H9 (cell line): ENCODE measurements around the gene GNE. TPM values are rescaled to one million over a fixed set of nuclear protein-coding genes. Genes with fewer than 3 reads are reported as not detected.

ENCODE experiments used
- DNase-seq: peaks from one replicate; pipeline ENCODE4 v3.0.0-alpha.2; 2017
- H2AFZ ChIP-seq: one replicate; pipeline ENCODE4 v1.6.1; 2013; ENCODE audit warnings: mild to moderate bottlenecking, low read length, control low read depth, moderate library complexity
- H2AK5ac ChIP-seq: 2 replicates; pipeline ENCODE4 v1.6.1; 2013; ENCODE audit warnings: low read length, control low read depth, mixed read lengths; ENCODE audit not compliant: insufficient read length
- H2BK120ac ChIP-seq: one replicate; pipeline ENCODE4 v1.6.1; 2013; ENCODE audit warnings: low read depth, mild to moderate bottlenecking, low read length, control low read depth, inconsistent platforms; ENCODE audit not compliant: poor library complexity, severe bottlenecking
- H2BK12ac ChIP-seq: 2 replicates; pipeline ENCODE4 v1.6.1; 2013; ENCODE audit warnings: low read length, control low read depth, mixed read lengths, low read depth; ENCODE audit not compliant: insufficient read length
- H2BK15ac ChIP-seq: 2 replicates; pipeline ENCODE4 v1.6.1; 2013; ENCODE audit warnings: low read depth, low read length, control low read depth
- H2BK20ac ChIP-seq: one replicate; pipeline ENCODE4 v1.6.1; 2013; ENCODE audit warnings: low read depth, mild to moderate bottlenecking, low read length, control low read depth, inconsistent platforms; ENCODE audit not compliant: poor library complexity, severe bottlenecking
- H2BK5ac ChIP-seq: 2 replicates; pipeline ENCODE4 v1.6.1; 2013; ENCODE audit warnings: low read length, control low read depth, mixed read lengths; ENCODE audit not compliant: insufficient read length
- H3K14ac ChIP-seq: 2 replicates; pipeline ENCODE4 v1.6.1; 2013; ENCODE audit warnings: low read length, control low read depth; ENCODE audit not compliant: insufficient read depth
- H3K18ac ChIP-seq: 2 replicates; pipeline ENCODE4 v1.6.1; 2013; ENCODE audit warnings: low read depth, mild to moderate bottlenecking, mixed read lengths, low read length, control low read depth; ENCODE audit not compliant: insufficient read length
- H3K23ac ChIP-seq: 2 replicates; pipeline ENCODE4 v1.6.1; 2013; ENCODE audit warnings: low read length, control low read depth, mixed read lengths, low read depth; ENCODE audit not compliant: insufficient read length
- H3K23me2 ChIP-seq: 2 replicates; pipeline ENCODE4 v1.6.1; 2013; ENCODE audit warnings: low read depth, mild to moderate bottlenecking, mixed read lengths, low read length, control low read depth; ENCODE audit not compliant: insufficient read length, poor library complexity, severe bottlenecking
- H3K27ac ChIP-seq: 2 replicates; pipeline ENCODE4 v1.5.1; 2013; ENCODE audit warnings: low read length, control low read depth, mixed read lengths, low read depth; ENCODE audit not compliant: insufficient read length
- H3K27me3 ChIP-seq: 2 replicates; pipeline ENCODE4 v1.6.1; 2013; ENCODE audit warnings: low read length, control low read depth, inconsistent platforms; ENCODE audit not compliant: insufficient read depth
- H3K4ac ChIP-seq: 2 replicates; pipeline ENCODE4 v1.6.1; 2013; ENCODE audit warnings: low read depth, mild to moderate bottlenecking, control low read depth, inconsistent platforms, low read length, moderate library complexity
- H3K4me1 ChIP-seq: 2 replicates; pipeline ENCODE4 v1.6.1; 2013; ENCODE audit warnings: low read length, control low read depth, inconsistent platforms; ENCODE audit not compliant: insufficient read depth
- H3K4me2 ChIP-seq: 2 replicates; pipeline ENCODE4 v1.6.1; 2013; ENCODE audit warnings: low read length, control low read depth, mixed read lengths; ENCODE audit not compliant: insufficient read length, insufficient read depth
- H3K56ac ChIP-seq: 2 replicates; pipeline ENCODE4 v1.6.1; 2013; ENCODE audit warnings: low read depth, mild to moderate bottlenecking, mixed read lengths, low read length, control low read depth; ENCODE audit not compliant: insufficient read length
- H3K79me1 ChIP-seq: 2 replicates; pipeline ENCODE4 v1.6.1; 2013; ENCODE audit warnings: low read depth, mild to moderate bottlenecking, moderate library complexity, low read length, control low read depth, inconsistent platforms; ENCODE audit not compliant: insufficient read depth, poor library complexity, severe bottlenecking
- H3K79me2 ChIP-seq: 2 replicates; pipeline ENCODE4 v1.6.1; 2013; ENCODE audit warnings: low read length, control low read depth, inconsistent platforms; ENCODE audit not compliant: insufficient read depth
- H3K9ac ChIP-seq: 2 replicates; pipeline ENCODE4 v1.6.1; 2013; ENCODE audit warnings: low read length, control low read depth, mixed read lengths; ENCODE audit not compliant: insufficient read length; ENCODE audit errors: extremely low read depth
- H3K9me3 ChIP-seq: one replicate; pipeline ENCODE4 v1.6.1; 2013; ENCODE audit warnings: low read depth, low read length, inconsistent platforms; ENCODE audit not compliant: control insufficient read depth
- H3T11ph ChIP-seq: one replicate; pipeline ENCODE4 v1.6.1; 2013; ENCODE audit warnings: mild to moderate bottlenecking, low read length, control low read depth, inconsistent platforms
- H4K20me1 ChIP-seq: one replicate; pipeline ENCODE4 v1.6.1; 2013; ENCODE audit not compliant: control insufficient read depth, insufficient read length, insufficient read depth
- H4K5ac ChIP-seq: 2 replicates; pipeline ENCODE4 v1.6.1; 2013; ENCODE audit warnings: low read depth, mild to moderate bottlenecking, mixed read lengths, low read length, control low read depth; ENCODE audit not compliant: insufficient read length
- H4K8ac ChIP-seq: replicated peaks from 2 replicates; pipeline ENCODE4 v1.6.1; 2013; ENCODE audit warnings: low read length, control low read depth, mixed read lengths, low read depth; ENCODE audit not compliant: insufficient read length
- H4K91ac ChIP-seq: 2 replicates; pipeline ENCODE4 v1.6.1; 2013; ENCODE audit warnings: low read depth, mild to moderate bottlenecking, moderate library complexity, mixed read lengths, low read length, control low read depth; ENCODE audit not compliant: insufficient read length
- H3K27ac Mint-ChIP-seq, 3 experiments: 2 replicates in 2 of 3; 3 replicates in 1 of 3; pipeline ENCODE4 v1.8.0; 2020 to 2021; ENCODE audit warnings: mixed read lengths in 3 of 3, mild to moderate bottlenecking in 1 of 3, moderate library complexity in 1 of 3
- H3K27me3 Mint-ChIP-seq: 2 replicates; pipeline ENCODE4 v1.8.0; 2021; ENCODE audit warnings: low read depth, mild to moderate bottlenecking, moderate library complexity, mixed read lengths
- H3K36me3 Mint-ChIP-seq, 3 experiments: 2 replicates in 2 of 3; 3 replicates in 1 of 3; pipeline ENCODE4 v1.8.0; 2020 to 2021; ENCODE audit warnings: low read depth in 3 of 3, mixed read lengths in 3 of 3; ENCODE audit not compliant: insufficient read depth in 1 of 3
- H3K4me1 Mint-ChIP-seq, 2 experiments: 2 replicates each; pipeline ENCODE4 v1.8.0; 2020; ENCODE audit warnings: mixed read lengths in 2 of 2
- H3K4me3 Mint-ChIP-seq, 2 experiments: 2 replicates in 1 of 2; 3 replicates in 1 of 2; pipeline ENCODE4 v1.8.0; 2020 to 2021; ENCODE audit warnings: mild to moderate bottlenecking in 2 of 2, mixed read lengths in 2 of 2, moderate library complexity in 1 of 2
- H3K9me3 Mint-ChIP-seq, 2 experiments: 2 replicates in 1 of 2; 3 replicates in 1 of 2; pipeline ENCODE4 v1.8.0; 2020; ENCODE audit warnings: mild to moderate bottlenecking in 2 of 2, mixed read lengths in 2 of 2, moderate library complexity in 1 of 2
- CTCF ChIP-seq: fragments of 200-600 bp; sonication (generic); conservative IDR thresholded peaks from 3 replicates; pipeline ENCODE4 v1.8.0; 2021; ENCODE audit warnings: antibody characterized with exemption, mild to moderate bottlenecking
- WGBS: extraction: QIAGEN DNeasy Blood & Tissue Kit; methylation state at CpG from one replicate; pipeline ENCODE4 v1.1.7; 2013; ENCODE audit warnings: missing lambda C conversion rate, low lambda C conversion rate, mixed read lengths; ENCODE audit not compliant: insufficient read length; ENCODE audit errors: extremely low coverage; 5-methylcytosine and 5-hydroxymethylcytosine counted together
- total RNA-seq: library from RNA; stranded (reverse); gene quantifications from 2 replicates; pipeline ENCODE4 v1.2.1, GENCODE V29; 2021

GNE gene
- total RNA-seq, 1 experiment from 2014 or later = 6.3 TPM

DNA sequence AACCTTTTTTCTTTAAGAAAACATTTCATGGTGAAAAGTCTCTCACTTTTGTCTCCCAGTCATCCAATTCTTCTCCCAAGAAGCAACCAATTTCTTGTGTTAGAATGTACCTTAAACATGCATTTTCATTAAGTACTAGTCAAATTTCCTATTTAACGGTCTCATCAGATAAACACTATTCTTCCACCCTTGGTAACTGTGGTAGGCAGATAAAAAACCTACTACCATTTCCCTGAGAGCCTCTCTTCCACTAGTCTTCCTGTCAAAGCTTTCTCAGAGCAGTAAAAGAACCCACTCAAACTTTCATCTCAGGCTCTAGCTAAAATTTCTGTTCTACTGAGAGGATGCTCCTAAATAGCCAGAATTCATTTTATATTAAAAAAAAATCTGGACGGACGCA is 10.9 kb downstream of the GNE start:
- Histone ChIP-seq H2BK20ac (no peak overlapping the region), H3K27ac (no peak overlapping the region), H4K8ac (no peak overlapping the region), H2BK15ac (no peak overlapping the region), H3K56ac (no peak overlapping the region), H3K18ac (no peak overlapping the region), H3K14ac (no peak overlapping the region), H3K4me2 (no peak overlapping the region), H3T11ph (no peak overlapping the region), H3K79me2 (no peaks in the 10 kb centered on the region), H4K5ac (no peak overlapping the region), H3K9ac (no peak overlapping the region), H2BK5ac (no peak overlapping the region), H3K23ac (no peak overlapping the region), H2BK12ac (no peak overlapping the region), H3K79me1 (peaks cover 3% of the 10 kb centered on the region), H4K91ac (no peak overlapping the region), H3K9me3 (no peaks in the 10 kb centered on the region), H2BK120ac (no peak overlapping the region), H3K4ac (no peak overlapping the region), H3K4me1 (no peaks in the 10 kb centered on the region), H2AFZ (no peak overlapping the region), H2AK5ac (no peak overlapping the region), H4K20me1 (no peaks in the 10 kb centered on the region), H3K27me3 (no peaks in the 10 kb centered on the region), H3K23me2 (no peaks in the 10 kb centered on the region)
- peaks cover 9 to 25% (median 18%) of the 10 kb centered on the region in 3 experiments; a peak in 6 of 7 replicates for H3K36me3 Mint-ChIP-seq
- no CpG with 5 or more reads among the region's 3 CpGs for WGBS
- no peaks in the 10 kb centered on the region for H3K27me3 Mint-ChIP-seq
- H3K4me1 Mint-ChIP-seq = no peaks in the 10 kb centered on the region
- H3K27ac Mint-ChIP-seq = no peak overlapping the region; a peak in 1 of 7 replicates
- TF ChIP-seq CTCF = no peak
- DNase-seq = no peak
- no peaks in the 10 kb centered on the region for H3K9me3 Mint-ChIP-seq
- H3K4me3 Mint-ChIP-seq = no peak overlapping the region
